Natural killer cell (primary cell): ENCODE measurements around the gene SRGN. TPM values are rescaled to one million over a fixed set of nuclear protein-coding genes. Genes with fewer than 3 reads are reported as not detected.

Source experiments
- ATAC-seq, 3 donors: fragments of 150-1000 bp in 2 of 3; fragments of 200-7000 bp in 1 of 3; cut with Tn5 transposase; 1 replicate in 1 of 3; 2 replicates in 2 of 3; pipeline ENCODE4 v1.10.0; 2021; ENCODE audit warnings: mild to moderate bottlenecking in 2 of 3, moderate library complexity in 2 of 3
- DNase-seq, 2 donors: peaks; one replicate each; pipeline versions ENCODE4 v3.0.0 to v3.0.0-alpha.2; 2013 to 2021; ENCODE audit warnings: mixed read lengths in 1 of 2
- H3K27ac ChIP-seq: one replicate; pipeline ENCODE4 v1.5.1; 2013; ENCODE audit warnings: mild to moderate bottlenecking, low read length
- H3K27me3 ChIP-seq: one replicate; pipeline ENCODE4 v1.6.1; 2013; ENCODE audit warnings: low read length; ENCODE audit not compliant: control insufficient read depth, insufficient read depth
- H3K36me3 ChIP-seq: one replicate; pipeline ENCODE4 v1.6.1; 2013; ENCODE audit warnings: low read length; ENCODE audit not compliant: control insufficient read depth, insufficient read depth
- H3K4me1 ChIP-seq: one replicate; pipeline ENCODE4 v1.6.1; 2013; ENCODE audit warnings: low read length; ENCODE audit not compliant: control insufficient read depth, insufficient read depth
- H3K4me3 ChIP-seq: one replicate; pipeline ENCODE4 v1.5.1; 2013; ENCODE audit warnings: low read length
- H3K9me3 ChIP-seq: one replicate; pipeline ENCODE4 v1.6.1; 2013; ENCODE audit warnings: low read length; ENCODE audit not compliant: control insufficient read depth, insufficient read depth
- H3K27ac Mint-ChIP-seq, 2 donors: one replicate each; pipeline ENCODE4 v1.8.0; 2022; ENCODE audit warnings: mild to moderate bottlenecking in 2 of 2, mixed read lengths in 2 of 2, moderate library complexity in 1 of 2
- H3K27me3 Mint-ChIP-seq, 2 donors: one replicate each; pipeline ENCODE4 v1.8.0; 2022; ENCODE audit warnings: low read depth in 2 of 2, mixed read lengths in 2 of 2
- H3K36me3 Mint-ChIP-seq: one replicate; pipeline ENCODE4 v1.8.0; 2022; ENCODE audit warnings: mixed read lengths
- H3K4me1 Mint-ChIP-seq, 2 donors: one replicate each; pipeline ENCODE4 v1.8.0; 2022; ENCODE audit warnings: mixed read lengths in 2 of 2
- H3K4me3 Mint-ChIP-seq: one replicate; pipeline ENCODE4 v1.8.0; 2022; ENCODE audit warnings: mild to moderate bottlenecking, moderate library complexity, mixed read lengths
- H3K9me3 Mint-ChIP-seq, 2 donors: one replicate each; pipeline ENCODE4 v1.8.0; 2022; ENCODE audit warnings: mixed read lengths in 2 of 2
- CTCF ChIP-seq: fragments of 200-600 bp; IDR thresholded peaks from one replicate; pipeline ENCODE4 v1.8.0; 2022; ENCODE audit warnings: antibody characterized with exemption
- WGBS: methylation state at CpG from one replicate; pipeline ENCODE4 v1.1.7; 2013; ENCODE audit warnings: missing lambda C conversion rate; ENCODE audit not compliant: insufficient coverage; 5-methylcytosine and 5-hydroxymethylcytosine counted together
- intact Hi-C: fragments of 100-400 bp; cut with micrococcal nuclease; formaldehyde crosslinking; loops from one replicate; pipeline ENCODE4 v1.14.2; 2022
- total RNA-seq, 4 donors: library from RNA; stranded (reverse); fragments of 120-200 nt in 1 of 4; gene quantifications; one replicate each; pipeline versions ENCODE4 v1.2.3 to v1.2.4, GENCODE V29; 2013 to 2022

The SRGN gene
- total RNA-seq, 3 donors from 2014 or later (not counting 1 experiment from before 2014, with no cell fraction given), result 636 to 954 (median 778) TPM

DNA sequence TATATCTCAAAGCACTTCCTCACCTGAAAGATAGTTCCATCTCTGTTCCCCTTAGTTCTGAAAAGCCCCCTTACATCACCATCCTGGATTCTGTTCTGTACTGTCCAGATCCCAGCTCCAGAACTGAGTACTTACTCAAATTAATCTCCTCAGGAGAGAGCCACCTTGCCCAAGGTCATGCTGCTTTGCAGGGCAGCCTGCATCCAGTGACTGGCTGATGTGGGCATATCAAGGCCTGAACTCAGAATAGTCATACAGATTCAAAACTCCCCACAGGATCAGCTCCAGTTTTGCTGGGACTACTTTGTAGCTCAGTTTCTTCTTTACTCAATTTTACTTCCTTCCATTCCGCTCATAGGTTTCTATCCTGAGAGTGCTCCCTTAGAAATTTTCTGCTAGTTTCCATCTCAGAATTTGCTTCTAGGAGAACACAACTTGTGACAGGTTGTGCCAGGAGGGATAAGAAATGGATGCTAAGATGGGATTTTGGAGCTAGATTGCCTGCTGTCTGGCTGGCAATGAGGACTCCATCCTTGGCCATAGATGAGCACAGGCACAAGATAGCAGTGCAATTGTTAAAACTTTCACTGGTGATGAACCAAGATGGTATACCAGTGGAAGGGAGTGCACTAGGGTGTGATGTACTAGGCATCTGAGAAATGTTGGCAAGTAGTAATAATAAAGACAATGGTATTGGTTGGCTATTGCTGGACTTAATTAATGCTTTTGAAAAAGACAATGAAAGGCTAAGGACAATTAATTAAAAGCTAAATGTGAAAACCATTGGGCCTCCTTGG lies 17.3 kb downstream of the SRGN start:
- Mint-ChIP-seq H3K4me1 (peaks cover 59 to 68% of the 10 kb centered on the region in 2 donors), H3K9me3 (peaks cover 0 to 2% of the 10 kb centered on the region in 2 donors), H3K36me3 (peaks cover 21% of the 10 kb centered on the region), H3K27ac (peak overlapping the region; percentile 84 to 95), H3K4me3 (peak overlapping the region; percentile 62), H3K27me3 (no peaks in the 10 kb centered on the region)
- no peak for ATAC-seq
- Histone ChIP-seq H3K27me3 (no peaks in the 10 kb centered on the region), H3K9me3 (no peaks in the 10 kb centered on the region), H3K36me3 (peaks cover 36% of the 10 kb centered on the region), H3K4me3 (no peak overlapping the region), H3K4me1 (peaks cover 35% of the 10 kb centered on the region), H3K27ac (peak overlapping the region; percentile 9)
- DNase-seq, result no peak
- WGBS, result 100% methylated on average over 1 of the region's 1 CpG
- intact Hi-C loops, result no loop called here
- TF ChIP-seq CTCF, result no peak

- intact Hi-C loops, result no loop called here
- DNase-seq (no peak), ATAC-seq (peak in 2 of 3 donors; percentile 2 to 6)
- Histone ChIP-seq H3K9me3 (no peaks in the 10 kb centered on the region), H3K27ac (no peak overlapping the region), H3K36me3 (peaks cover 24% of the 10 kb centered on the region), H3K4me3 (no peak overlapping the region), H3K4me1 (peaks cover 17% of the 10 kb centered on the region), H3K27me3 (no peaks in the 10 kb centered on the region)
- H3K27me3 Mint-ChIP-seq, result no peaks in the 10 kb centered on the region
- H3K4me1 Mint-ChIP-seq, result peaks cover 41 to 52% of the 10 kb centered on the region in 2 donors
- H3K27ac Mint-ChIP-seq, result peak overlapping the region; percentile 73 to 95
- H3K4me3 Mint-ChIP-seq, result peak overlapping the region; percentile 22
- peaks cover 0 to 2% of the 10 kb centered on the region in 2 donors for H3K9me3 Mint-ChIP-seq
- H3K36me3 Mint-ChIP-seq, result peaks cover 18% of the 10 kb centered on the region
- TF ChIP-seq CTCF, result no peak
Measured at GRCh38 chr10:69107176-69107490, 19.2 kb downstream of the SRGN start.

- 96% methylated on average over 2 of the region's 2 CpGs for WGBS
- ATAC-seq (peak in 2 of 3 donors; percentile 10 to 31), DNase-seq (no peak)
- H3K27ac Mint-ChIP-seq, result peak overlapping the region; percentile 51 to 95
- H3K9me3 ChIP-seq, result no peaks in the 10 kb centered on the region
- peak overlapping the region; percentile 66 for H3K4me3 Mint-ChIP-seq
- intact Hi-C loops, result no loop called here
- H3K4me1 Mint-ChIP-seq, result peaks cover 35 to 46% of the 10 kb centered on the region in 2 donors
- peaks cover 11% of the 10 kb centered on the region for H3K4me1 ChIP-seq
- no peaks in the 10 kb centered on the region for H3K27me3 ChIP-seq
- TF ChIP-seq CTCF, result no peak
- no peak overlapping the region for H3K4me3 ChIP-seq
- no peaks in the 10 kb centered on the region for H3K27me3 Mint-ChIP-seq
- peaks cover 13% of the 10 kb centered on the region for H3K36me3 Mint-ChIP-seq
- peaks cover 24% of the 10 kb centered on the region for H3K36me3 ChIP-seq
- no peaks in the 10 kb centered on the region for H3K9me3 Mint-ChIP-seq
- H3K27ac ChIP-seq, result no peak overlapping the region
Measured at GRCh38 chr10:69107699-69108098, 19.8 kb downstream of the SRGN start.
